Testis (tissue), 3 donors: ENCODE measurements around the gene SEMA3C. TPM values are rescaled to one million over a fixed set of nuclear protein-coding genes. Genes with fewer than 3 reads are reported as not detected.

Source experiments
- DNase-seq: peaks from one replicate; pipeline ENCODE4 v3.0.0-alpha.2; 2019
- H3K27ac ChIP-seq, 2 donors: fragments of 200-600 bp; sonication (generic); one replicate each; pipeline ENCODE4 v1.5.1; 2019
- H3K27me3 ChIP-seq: fragments of 200-600 bp; sonication (generic); one replicate; pipeline ENCODE4 v1.5.1; 2019
- H3K36me3 ChIP-seq: fragments of 200-600 bp; sonication (generic); one replicate; pipeline ENCODE4 v1.5.1; 2017; ENCODE audit warnings: low read depth; ENCODE audit errors: missing control alignments
- H3K4me1 ChIP-seq: fragments of 200-600 bp; sonication (generic); one replicate; pipeline ENCODE4 v1.5.1; 2019
- H3K4me3 ChIP-seq, 2 donors: fragments of 200-600 bp; sonication (generic); one replicate each; pipeline ENCODE4 v1.5.1; 2017 to 2019
- H3K9me3 ChIP-seq: fragments of 200-600 bp; sonication (generic); one replicate; pipeline ENCODE4 v1.5.1; 2017
- POLR2A ChIP-seq: fragments of 450-650 bp; IDR thresholded peaks from one replicate; pipeline ENCODE4 v1.6.1; 2017; ENCODE audit warnings: antibody characterized with exemption, mild to moderate bottlenecking, moderate library complexity
- WGBS, 2 donors: methylation state at CpG; one replicate each; pipeline ENCODE4 v1.1.5; 2018; 5-methylcytosine and 5-hydroxymethylcytosine counted together
- intact Hi-C: fragments of 100-400 bp; cut with DNase I; formaldehyde crosslinking; loops from one replicate; pipeline ENCODE4 v1.15.1; 2023; ENCODE audit warnings: low total_unique reads
- polyA plus RNA-seq: library from polyadenylated mRNA; stranded (reverse); fragments of 350-450 nt; fragmentation: Illumina TruSeq; extraction: RNeasy Lipid Tissue Mini Kit (QIAGEN cat#74804); gene quantifications from one replicate; pipeline ENCODE4 v1.2.3, GENCODE V29; 2014; ENCODE audit warnings: low read depth, low replicate concordance; ENCODE audit not compliant: insufficient read depth
- total RNA-seq, 2 donors: library from RNA; depleted of rRNA; stranded (reverse); fragments of >200 nt; gene quantifications; one replicate each; pipeline ENCODE4 v1.2.3, GENCODE V29; 2016
- TF ChIP-seq, protein P1 (sequence below), 3 experiments: fragments of 450-650 bp in 2 of 3; fragments of 200-600 bp in 1 of 3; sonication (generic) in 1 of 3; IDR thresholded peaks; one replicate each; pipeline ENCODE4 v1.5.1; 2016 to 2019; ENCODE audit warnings: antibody characterized with exemption in 3 of 3, mild to moderate bottlenecking in 2 of 3, moderate library complexity in 1 of 3

SEMA3C gene
- total and polyA plus RNA-seq, 3 donors from 2014 or later = 23.1 to 113 (median 78.8) TPM

DNA sequence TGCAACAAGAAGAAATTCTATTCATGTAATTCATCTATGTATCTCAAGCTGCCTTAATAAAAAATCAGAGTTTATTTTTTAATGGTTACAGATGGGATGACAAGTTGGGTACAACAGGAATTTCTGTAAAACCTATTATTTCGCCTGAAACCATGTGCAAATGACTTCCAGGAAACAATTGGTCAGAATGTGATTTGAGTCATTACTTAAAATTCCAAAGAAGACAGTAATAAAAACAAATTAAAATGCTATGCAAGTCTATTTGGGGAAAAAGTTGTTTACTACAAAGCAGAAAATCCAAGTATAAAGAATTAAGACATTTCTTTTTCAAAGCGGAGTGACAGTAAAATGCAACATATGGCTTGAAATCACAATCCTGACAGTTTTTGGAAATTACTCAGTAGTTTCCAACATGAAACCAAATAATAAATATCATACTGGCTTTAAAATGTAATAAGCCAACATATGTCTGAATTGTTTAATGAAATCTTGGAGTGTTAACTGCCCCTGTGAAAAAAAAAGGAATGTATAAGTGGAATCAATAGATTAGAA, 41.5 kb upstream of the SEMA3C start:
- Histone ChIP-seq H3K27ac (no peak overlapping the region), H3K9me3 (no peaks in the 10 kb centered on the region), H3K27me3 (no peaks in the 10 kb centered on the region), H3K4me1 (no peaks in the 10 kb centered on the region), H3K4me3 (no peak overlapping the region), H3K36me3 (no peaks in the 10 kb centered on the region)
- WGBS, 2 donors = 86 to 94% methylated on average over 2 of the region's 2 CpGs
- no peak for DNase-seq
- no peak for TF ChIP-seq POLR2A
- TF ChIP-seq, protein P1, sequence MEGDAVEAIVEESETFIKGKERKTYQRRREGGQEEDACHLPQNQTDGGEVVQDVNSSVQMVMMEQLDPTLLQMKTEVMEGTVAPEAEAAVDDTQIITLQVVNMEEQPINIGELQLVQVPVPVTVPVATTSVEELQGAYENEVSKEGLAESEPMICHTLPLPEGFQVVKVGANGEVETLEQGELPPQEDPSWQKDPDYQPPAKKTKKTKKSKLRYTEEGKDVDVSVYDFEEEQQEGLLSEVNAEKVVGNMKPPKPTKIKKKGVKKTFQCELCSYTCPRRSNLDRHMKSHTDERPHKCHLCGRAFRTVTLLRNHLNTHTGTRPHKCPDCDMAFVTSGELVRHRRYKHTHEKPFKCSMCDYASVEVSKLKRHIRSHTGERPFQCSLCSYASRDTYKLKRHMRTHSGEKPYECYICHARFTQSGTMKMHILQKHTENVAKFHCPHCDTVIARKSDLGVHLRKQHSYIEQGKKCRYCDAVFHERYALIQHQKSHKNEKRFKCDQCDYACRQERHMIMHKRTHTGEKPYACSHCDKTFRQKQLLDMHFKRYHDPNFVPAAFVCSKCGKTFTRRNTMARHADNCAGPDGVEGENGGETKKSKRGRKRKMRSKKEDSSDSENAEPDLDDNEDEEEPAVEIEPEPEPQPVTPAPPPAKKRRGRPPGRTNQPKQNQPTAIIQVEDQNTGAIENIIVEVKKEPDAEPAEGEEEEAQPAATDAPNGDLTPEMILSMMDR (IDR thresholded peaks at IDR 0.05) = no peak
- intact Hi-C loops = no loop called here

DNA sequence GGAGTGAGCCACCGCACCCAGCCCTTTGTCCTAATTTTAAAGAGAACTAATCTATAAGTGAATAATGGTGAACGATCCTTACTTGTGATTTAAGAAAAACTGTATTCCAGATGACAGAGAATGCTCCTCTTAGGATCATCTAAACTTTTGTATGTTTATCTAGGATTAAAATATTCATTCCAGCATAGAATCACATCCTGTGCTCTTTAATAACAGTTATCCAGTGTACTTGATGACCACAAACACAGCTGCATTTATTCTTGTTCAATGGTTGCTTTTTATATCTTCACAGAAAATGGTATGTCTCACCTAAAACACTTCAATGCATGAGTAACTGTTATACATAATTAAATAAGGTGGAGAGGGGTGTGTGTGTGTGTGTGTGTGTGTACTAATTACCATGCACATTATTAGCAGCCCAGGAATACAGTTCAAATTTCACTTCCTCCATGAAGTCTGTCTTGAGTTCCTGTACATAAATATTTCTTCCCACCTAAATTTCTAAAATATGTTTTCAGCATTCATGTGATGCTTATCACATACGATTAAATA, 38.5 kb upstream of the SEMA3C start:
- H3K27me3 ChIP-seq = no peaks in the 10 kb centered on the region
- no peaks in the 10 kb centered on the region for H3K36me3 ChIP-seq
- TF ChIP-seq, protein P1 (IDR thresholded peaks at IDR 0.05) = no peak
- TF ChIP-seq POLR2A = no peak
- no peak for DNase-seq
- H3K9me3 ChIP-seq = no peaks in the 10 kb centered on the region
- 41 to 57% methylated on average over 3 of the region's 3 CpGs for WGBS, 2 donors
- intact Hi-C loops = no loop called here
- no peak overlapping the region for H3K4me3 ChIP-seq
- H3K27ac ChIP-seq = no peak overlapping the region
- no peaks in the 10 kb centered on the region for H3K4me1 ChIP-seq

DNA sequence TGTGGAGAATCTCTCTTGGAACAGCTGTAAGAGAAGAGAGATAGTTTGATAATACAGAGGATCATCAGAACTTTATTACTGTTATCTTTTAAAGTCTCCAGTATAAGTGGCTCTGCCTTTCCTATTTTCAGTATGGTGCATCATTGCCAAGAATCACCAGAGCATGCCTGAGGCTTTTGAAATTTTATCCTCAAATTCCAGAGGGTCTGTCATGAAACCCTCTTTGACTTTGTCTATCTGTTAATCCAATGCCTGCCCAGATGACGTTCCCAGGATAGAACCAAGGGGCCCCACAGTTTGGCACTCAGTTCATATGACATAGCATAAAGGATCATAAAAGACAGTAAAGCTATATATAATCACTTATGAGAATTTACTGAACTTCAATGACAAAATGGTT, 35.3 kb upstream of the SEMA3C start:
- WGBS, 2 donors = 86 to 88% methylated on average over 1 of the region's 1 CpG
- Histone ChIP-seq H3K9me3 (no peaks in the 10 kb centered on the region), H3K4me1 (no peaks in the 10 kb centered on the region), H3K4me3 (no peak overlapping the region), H3K36me3 (no peaks in the 10 kb centered on the region), H3K27me3 (no peaks in the 10 kb centered on the region), H3K27ac (no peak overlapping the region)
- no peak for TF ChIP-seq POLR2A
- TF ChIP-seq, protein P1 (IDR thresholded peaks at IDR 0.05) = no peak
- no peak for DNase-seq
- intact Hi-C loops = no loop called here

DNA sequence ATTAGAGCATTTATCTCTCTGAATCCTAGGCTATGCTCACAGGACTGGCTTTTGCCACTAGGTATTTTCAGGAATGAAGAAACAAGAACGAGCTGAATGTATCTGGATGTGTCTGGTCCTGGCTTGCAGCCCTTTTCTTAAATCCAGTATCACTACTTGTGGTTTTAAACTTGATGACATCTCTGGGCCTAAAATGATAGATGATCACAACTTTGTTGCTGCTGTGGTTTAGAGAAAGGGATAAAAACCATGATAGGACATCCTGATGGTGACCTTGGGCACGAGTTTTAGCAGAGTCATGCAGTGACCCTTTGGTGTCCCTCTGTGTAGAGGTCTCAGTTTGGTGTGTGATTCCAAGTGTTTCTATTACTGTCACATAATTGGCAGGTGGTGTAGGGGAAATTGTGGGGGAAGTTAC, 31.7 kb upstream of the SEMA3C start:
- no peak overlapping the region for H3K27ac ChIP-seq
- intact Hi-C loops = no loop called here
- no peak for DNase-seq
- H3K4me3 ChIP-seq = no peak overlapping the region
- H3K4me1 ChIP-seq = no peaks in the 10 kb centered on the region
- no peaks in the 10 kb centered on the region for H3K36me3 ChIP-seq
- no peaks in the 10 kb centered on the region for H3K27me3 ChIP-seq
- no peaks in the 10 kb centered on the region for H3K9me3 ChIP-seq
- WGBS, 2 donors = 39 to 45% methylated on average over 2 of the region's 2 CpGs
- TF ChIP-seq, protein P1 (IDR thresholded peaks at IDR 0.05) = no peak
- no peak for TF ChIP-seq POLR2A

DNA sequence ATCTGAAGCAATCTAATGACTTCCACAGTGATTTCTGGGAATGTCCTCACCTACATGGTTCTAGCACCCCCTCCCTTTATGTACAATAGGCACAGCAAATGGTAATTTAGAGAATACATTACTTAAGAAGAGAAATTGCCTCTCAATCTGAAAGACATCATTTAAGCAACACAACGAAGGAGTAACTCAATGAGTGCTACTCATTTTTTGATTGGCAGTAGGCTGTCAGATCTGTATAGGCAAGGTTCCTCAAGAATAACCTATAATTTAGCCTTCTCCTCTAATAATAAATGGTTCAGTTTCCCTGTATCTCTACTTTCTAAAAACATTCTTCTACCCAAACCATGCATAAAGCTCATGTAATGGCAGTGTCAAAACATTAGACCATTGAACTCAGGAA, 30.6 kb upstream of the SEMA3C start:
- TF ChIP-seq POLR2A = no peak
- TF ChIP-seq, protein P1 (IDR thresholded peaks at IDR 0.05) = no peak
- WGBS, 2 donors = 83 to 88% methylated on average over 1 of the region's 1 CpG
- no peaks in the 10 kb centered on the region for H3K9me3 ChIP-seq
- intact Hi-C loops = no loop called here
- H3K36me3 ChIP-seq = no peaks in the 10 kb centered on the region
- no peaks in the 10 kb centered on the region for H3K4me1 ChIP-seq
- no peak for DNase-seq
- no peak overlapping the region for H3K4me3 ChIP-seq
- no peaks in the 10 kb centered on the region for H3K27me3 ChIP-seq
- H3K27ac ChIP-seq = no peak overlapping the region
